Measurements from ENCODE around the gene CDIPT.

GRCh38 chr16:29898804-29899515 is 35.9 kb upstream of the CDIPT start:
- TF ChIP-seq CTCF (conservative IDR thresholded peaks at IDR 0.05; ENCODE audit: low read depth, low read length) (no peak), FOS (IDR thresholded peaks at IDR 0.05; ENCODE audit: low read depth, low read length) (no peak), SMC3 (IDR thresholded peaks at IDR 0.05; ENCODE audit: low read depth, low read length) (no peak)

All from IMR-90 (cell line).